ENCODE results near the gene NPFF. TPM values are rescaled to one million over a fixed set of nuclear protein-coding genes. Genes with fewer than 3 reads are reported as not detected.

The NPFF gene
- total and polyA plus RNA-seq, 7 donors: not detected

DNA sequence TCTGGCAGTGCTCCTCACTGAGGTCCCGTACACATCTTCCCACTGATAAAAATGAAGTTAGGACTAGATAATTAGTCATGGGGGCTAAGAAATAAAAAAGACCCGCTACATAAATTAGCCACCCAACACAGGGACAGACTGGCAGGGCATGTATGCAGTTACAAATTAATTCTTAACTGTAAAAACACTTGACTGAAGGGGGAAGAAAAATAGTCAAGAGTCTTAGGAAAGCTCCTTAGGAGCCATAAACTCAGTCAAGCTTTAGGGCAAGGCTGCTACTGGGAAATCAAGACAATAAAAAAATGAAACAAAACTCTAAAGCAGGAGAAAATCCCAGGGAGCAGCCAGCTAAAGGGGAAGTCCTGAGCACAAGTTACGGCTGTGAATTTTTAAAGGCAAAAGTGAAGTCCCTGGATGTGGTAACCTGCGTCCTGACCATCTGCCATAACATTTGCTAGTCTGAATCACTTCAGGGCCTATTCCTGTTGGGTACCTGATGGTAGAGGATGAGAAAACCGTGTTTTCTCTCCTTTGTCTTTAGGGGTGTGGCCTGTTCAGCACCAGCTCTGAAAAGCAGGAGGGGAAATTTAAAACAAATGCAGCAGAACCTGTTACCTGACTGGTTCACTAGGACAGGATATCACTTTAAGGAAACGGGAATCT lies 7.5 kb upstream of the NPFF start:
- H3K27me3 ChIP-seq: no peaks in the 10 kb centered on the region
- H3K4me1 ChIP-seq: no peaks in the 10 kb centered on the region
- TF ChIP-seq POLR2A (IDR thresholded peaks at IDR 0.05): no peak
- TF ChIP-seq, protein P1, sequence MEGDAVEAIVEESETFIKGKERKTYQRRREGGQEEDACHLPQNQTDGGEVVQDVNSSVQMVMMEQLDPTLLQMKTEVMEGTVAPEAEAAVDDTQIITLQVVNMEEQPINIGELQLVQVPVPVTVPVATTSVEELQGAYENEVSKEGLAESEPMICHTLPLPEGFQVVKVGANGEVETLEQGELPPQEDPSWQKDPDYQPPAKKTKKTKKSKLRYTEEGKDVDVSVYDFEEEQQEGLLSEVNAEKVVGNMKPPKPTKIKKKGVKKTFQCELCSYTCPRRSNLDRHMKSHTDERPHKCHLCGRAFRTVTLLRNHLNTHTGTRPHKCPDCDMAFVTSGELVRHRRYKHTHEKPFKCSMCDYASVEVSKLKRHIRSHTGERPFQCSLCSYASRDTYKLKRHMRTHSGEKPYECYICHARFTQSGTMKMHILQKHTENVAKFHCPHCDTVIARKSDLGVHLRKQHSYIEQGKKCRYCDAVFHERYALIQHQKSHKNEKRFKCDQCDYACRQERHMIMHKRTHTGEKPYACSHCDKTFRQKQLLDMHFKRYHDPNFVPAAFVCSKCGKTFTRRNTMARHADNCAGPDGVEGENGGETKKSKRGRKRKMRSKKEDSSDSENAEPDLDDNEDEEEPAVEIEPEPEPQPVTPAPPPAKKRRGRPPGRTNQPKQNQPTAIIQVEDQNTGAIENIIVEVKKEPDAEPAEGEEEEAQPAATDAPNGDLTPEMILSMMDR (IDR thresholded peaks at IDR 0.05): no peak
- no peak for TF ChIP-seq EP300 (IDR thresholded peaks at IDR 0.05)
- no peak for TF ChIP-seq POLR2AphosphoS5 (IDR thresholded peaks at IDR 0.05)
- 78 to 86% methylated on average over 6 of the region's 6 CpGs for WGBS, 2 donors
- no peaks in the 10 kb centered on the region for H3K9me3 ChIP-seq
- no peak overlapping the region for H3K27ac ChIP-seq
- H3K4me3 ChIP-seq: no peak overlapping the region
- peaks cover 13 to 98% (median 58%) of the 10 kb centered on the region in 4 donors for H3K36me3 ChIP-seq
- intact Hi-C loops (cut with DNase I): no loop called here
- DNase-seq: no peak

GRCh38 chr12:53513712-53514410 lies 6.6 kb upstream of the NPFF start:
- WGBS, 2 donors: 89% methylated on average over 6 of the region's 6 CpGs
- TF ChIP-seq, protein P1 (IDR thresholded peaks at IDR 0.05): no peak
- no peak for TF ChIP-seq POLR2AphosphoS5 (IDR thresholded peaks at IDR 0.05)
- TF ChIP-seq POLR2A (IDR thresholded peaks at IDR 0.05): no peak
- no peak for TF ChIP-seq EP300 (IDR thresholded peaks at IDR 0.05)
- no peak overlapping the region for H3K27ac ChIP-seq
- intact Hi-C loops (cut with DNase I): no loop called here
- no peaks in the 10 kb centered on the region for H3K27me3 ChIP-seq
- DNase-seq: peak; percentile 20
- H3K4me3 ChIP-seq: no peak overlapping the region
- H3K9me3 ChIP-seq: no peaks in the 10 kb centered on the region
- peaks cover 13 to 93% (median 54%) of the 10 kb centered on the region in 4 donors for H3K36me3 ChIP-seq
- H3K4me1 ChIP-seq: peaks cover 0 to under 1% (median 0%) of the 10 kb centered on the region in 4 donors

GRCh38 chr12:53510181-53510812 lies 3.0 kb upstream of the NPFF start:
- Histone ChIP-seq H3K36me3 (peaks cover 4 to 81% (median 41%) of the 10 kb centered on the region in 4 donors), H3K27me3 (no peaks in the 10 kb centered on the region), H3K9me3 (no peaks in the 10 kb centered on the region), H3K4me3 (no peak overlapping the region), H3K27ac (no peak overlapping the region), H3K4me1 (peaks cover 0 to 7% (median 6%) of the 10 kb centered on the region in 4 donors)
- WGBS, 2 donors: 71 to 90% methylated on average over 9 of the region's 9 CpGs
- TF ChIP-seq, protein P1 (IDR thresholded peaks at IDR 0.05): no peak
- TF ChIP-seq EP300 (IDR thresholded peaks at IDR 0.05) (no peak), POLR2A (IDR thresholded peaks at IDR 0.05) (no peak), POLR2AphosphoS5 (IDR thresholded peaks at IDR 0.05) (no peak)
- DNase-seq: peak; percentile 61
- intact Hi-C loops (cut with DNase I): no loop called here

- intact Hi-C loops (cut with DNase I): loop anchor here (2.0 kb wide), 2 partner anchors 58 to 156 kb away; no protein-coding TSS in a partner anchor
- 30 to 35% methylated on average over 7 of the region's 7 CpGs for WGBS, 2 donors
- H3K4me3 ChIP-seq: no peak overlapping the region
- peak overlapping the region; percentile 8 to 44 (median 34) for H3K27ac ChIP-seq
- no peaks in the 10 kb centered on the region for H3K9me3 ChIP-seq
- no peaks in the 10 kb centered on the region for H3K27me3 ChIP-seq
- peaks cover 0 to 7% (median 6%) of the 10 kb centered on the region in 4 donors for H3K4me1 ChIP-seq
- TF ChIP-seq, protein P1 (IDR thresholded peaks at IDR 0.05): peak; percentile 81 to 89 (median 87)
- TF ChIP-seq EP300 (IDR thresholded peaks at IDR 0.05) (no peak), POLR2A (IDR thresholded peaks at IDR 0.05) (no peak), POLR2AphosphoS5 (IDR thresholded peaks at IDR 0.05) (peak in 2 of 4 donors; percentile 35 to 49)
- H3K36me3 ChIP-seq: peaks cover 4 to 79% (median 33%) of the 10 kb centered on the region in 4 donors
- peak; percentile 88 for DNase-seq
Measured at GRCh38 chr12:53508534-53509170, 1.4 kb upstream of the NPFF start.

All from sigmoid colon (tissue), 7 donors.